HG02571 (cell line): ENCODE measurements around the gene ZNF440.

Experiments used
- ATAC-seq: cut with Tn5 transposase; IDR thresholded peaks from one replicate; pipeline ENCODE4 v1.9.1; 2021; ENCODE audit warnings: mild to moderate bottlenecking, moderate library complexity; ENCODE audit not compliant: unreplicated experiment

Gene ZNF440

DNA sequence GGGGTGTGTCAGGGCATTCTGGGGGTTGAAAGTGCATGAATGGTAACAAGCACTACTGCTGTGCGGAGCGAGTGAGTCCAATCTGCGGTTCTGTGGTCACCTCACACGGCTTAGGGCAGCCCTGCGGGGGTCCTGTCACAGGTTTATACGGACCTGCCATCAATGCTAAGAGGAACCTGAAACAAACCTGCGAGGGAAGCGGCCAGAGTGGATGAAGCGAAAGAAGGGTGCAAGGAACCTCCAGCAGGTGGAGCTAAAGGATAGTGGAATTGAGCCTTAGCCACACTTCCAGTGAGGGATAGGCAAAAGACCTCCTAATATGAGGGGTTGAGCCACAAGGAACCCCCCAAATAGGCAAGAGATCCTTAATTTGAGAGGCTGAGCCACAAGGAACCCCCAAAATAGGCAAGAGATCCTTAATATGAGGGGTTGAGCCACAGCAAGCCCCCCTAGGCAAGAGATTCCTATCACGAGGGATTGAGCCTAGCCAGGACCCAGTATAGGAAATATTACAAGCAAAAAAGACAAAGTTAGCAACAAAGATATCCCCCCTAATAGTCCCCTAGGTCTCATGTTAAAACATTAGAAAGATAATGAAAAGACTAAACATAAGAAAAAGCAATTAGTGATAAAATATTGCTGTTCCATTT lies 67.2 kb downstream of the ZNF440 start:
- no peak for ATAC-seq

- ATAC-seq = no peak
Measured at GRCh38 chr19:11882606-11883005, 68.5 kb downstream of the ZNF440 start.
